OCI-LY1 (cell line): Measurements from ENCODE around the gene IFT74.

Source experiments
- H2AFZ ChIP-seq: fragments of 200-600 bp; sonication (generic), shearing (Covaris generic); 2 replicates; pipeline ENCODE4 v1.6.0; 2014; ENCODE audit warnings: antibody characterized with exemption, mild to moderate bottlenecking, low read length
- H3F3A ChIP-seq: fragments of 200-600 bp; sonication (generic), shearing (Covaris generic); 2 replicates; pipeline ENCODE4 v1.6.0; 2014; ENCODE audit warnings: mild to moderate bottlenecking, antibody characterized with exemption, low read length, moderate library complexity; ENCODE audit not compliant: insufficient read depth
- H3K27ac ChIP-seq: fragments of 200-600 bp; sonication (generic); 2 replicates; pipeline ENCODE4 v1.5.1; 2014; ENCODE audit warnings: low read length, mixed run types, mild to moderate bottlenecking, low read depth; ENCODE audit not compliant: poor library complexity, severe bottlenecking
- H3K27me3 ChIP-seq: fragments of 200-600 bp; sonication (generic); 2 replicates; pipeline ENCODE4 v1.6.0; 2014; ENCODE audit warnings: antibody characterized with exemption, mild to moderate bottlenecking, low read length, moderate library complexity; ENCODE audit not compliant: insufficient read depth
- H3K36me3 ChIP-seq: fragments of 200-600 bp; sonication (generic); 2 replicates; pipeline ENCODE4 v1.6.1; 2014; ENCODE audit warnings: mild to moderate bottlenecking, antibody characterized with exemption, low read length, moderate library complexity, mixed read lengths; ENCODE audit not compliant: insufficient read depth
- H3K4me1 ChIP-seq: fragments of 200-600 bp; sonication (generic); 2 replicates; pipeline ENCODE4 v1.5.1; 2014; ENCODE audit warnings: mild to moderate bottlenecking, low read length, moderate library complexity; ENCODE audit not compliant: insufficient read depth, severe bottlenecking
- H3K4me2 ChIP-seq: fragments of 200-600 bp; sonication (generic), shearing (Covaris generic); 2 replicates; pipeline ENCODE4 v1.6.1; 2014; ENCODE audit warnings: low read length
- H3K4me3 ChIP-seq: fragments of 200-600 bp; sonication (generic); 2 replicates; pipeline ENCODE4 v1.5.1; 2014; ENCODE audit warnings: low read length, low read depth, mild to moderate bottlenecking, mixed read lengths; ENCODE audit not compliant: poor library complexity, severe bottlenecking
- H3K79me2 ChIP-seq: fragments of 200-600 bp; shearing (Covaris generic); 2 replicates; pipeline ENCODE4 v1.6.1; 2016; ENCODE audit warnings: mixed run types, low read length, mixed read lengths; ENCODE audit not compliant: insufficient read depth
- H3K9ac ChIP-seq: fragments of 200-600 bp; sonication (generic), shearing (Covaris generic); 2 replicates; pipeline ENCODE4 v1.6.1; 2014; ENCODE audit warnings: mild to moderate bottlenecking, low read length, mixed read lengths
- H3K9me2 ChIP-seq: fragments of 200-600 bp; sonication (generic), shearing (Covaris generic); 2 replicates; pipeline ENCODE4 v1.6.1; 2014; ENCODE audit warnings: low read depth, mild to moderate bottlenecking, low read length, mixed read lengths
- H3K9me3 ChIP-seq: fragments of 200-600 bp; shearing (Covaris generic); 2 replicates; pipeline ENCODE4 v1.6.1; 2014; ENCODE audit warnings: low read length, mixed read lengths
- H4K20me1 ChIP-seq: fragments of 200-600 bp; sonication (generic), shearing (Covaris generic); 2 replicates; pipeline ENCODE4 v1.6.0; 2016; ENCODE audit warnings: mild to moderate bottlenecking, low read length; ENCODE audit not compliant: insufficient read depth
- EZH2 ChIP-seq: fragments of 200-600 bp; sonication (generic), shearing (Covaris generic); IDR thresholded peaks from 2 replicates; pipeline ENCODE4 v1.8.0; 2017; ENCODE audit warnings: borderline replicate concordance, mixed run types, mild to moderate bottlenecking, antibody characterized with exemption, low read length, moderate library complexity, mixed read lengths
- TF ChIP-seq, protein P1 (sequence below): fragments of 200-600 bp; sonication (generic), shearing (Covaris generic); IDR thresholded peaks from 2 replicates; pipeline ENCODE4 v1.5.1; 2017; ENCODE audit warnings: mild to moderate bottlenecking, antibody characterized with exemption, low read length, moderate library complexity, mixed read lengths

The IFT74 gene

DNA sequence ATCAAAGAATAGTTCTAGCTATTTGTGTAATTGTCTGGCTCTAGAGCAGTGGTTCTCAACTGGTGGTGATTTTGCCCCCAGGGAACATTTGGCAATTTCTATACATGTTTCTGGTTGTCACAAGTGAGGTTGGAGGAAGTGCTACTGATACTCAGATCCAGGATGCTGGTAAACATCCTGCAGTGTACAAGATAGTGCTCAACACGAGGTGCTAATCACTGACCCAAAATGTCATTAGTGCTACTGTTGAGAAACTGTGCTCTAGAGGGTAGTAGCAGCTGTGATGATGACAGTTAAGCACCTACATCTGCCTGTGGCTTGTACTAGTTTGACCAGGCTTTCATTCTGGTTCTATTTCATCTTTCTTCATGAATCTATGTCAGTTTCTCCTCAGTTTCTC lies 27.1 kb downstream of the IFT74 start:
- H3K27me3 ChIP-seq: no peaks in the 10 kb centered on the region
- H3K9me3 ChIP-seq: no peaks in the 10 kb centered on the region
- H3K4me2 ChIP-seq: no peak overlapping the region
- H3K4me1 ChIP-seq: no peaks in the 10 kb centered on the region
- H3K27ac ChIP-seq: no peak overlapping the region
- H3K9ac ChIP-seq: no peak overlapping the region
- no peaks in the 10 kb centered on the region for H4K20me1 ChIP-seq
- TF ChIP-seq, protein P1, sequence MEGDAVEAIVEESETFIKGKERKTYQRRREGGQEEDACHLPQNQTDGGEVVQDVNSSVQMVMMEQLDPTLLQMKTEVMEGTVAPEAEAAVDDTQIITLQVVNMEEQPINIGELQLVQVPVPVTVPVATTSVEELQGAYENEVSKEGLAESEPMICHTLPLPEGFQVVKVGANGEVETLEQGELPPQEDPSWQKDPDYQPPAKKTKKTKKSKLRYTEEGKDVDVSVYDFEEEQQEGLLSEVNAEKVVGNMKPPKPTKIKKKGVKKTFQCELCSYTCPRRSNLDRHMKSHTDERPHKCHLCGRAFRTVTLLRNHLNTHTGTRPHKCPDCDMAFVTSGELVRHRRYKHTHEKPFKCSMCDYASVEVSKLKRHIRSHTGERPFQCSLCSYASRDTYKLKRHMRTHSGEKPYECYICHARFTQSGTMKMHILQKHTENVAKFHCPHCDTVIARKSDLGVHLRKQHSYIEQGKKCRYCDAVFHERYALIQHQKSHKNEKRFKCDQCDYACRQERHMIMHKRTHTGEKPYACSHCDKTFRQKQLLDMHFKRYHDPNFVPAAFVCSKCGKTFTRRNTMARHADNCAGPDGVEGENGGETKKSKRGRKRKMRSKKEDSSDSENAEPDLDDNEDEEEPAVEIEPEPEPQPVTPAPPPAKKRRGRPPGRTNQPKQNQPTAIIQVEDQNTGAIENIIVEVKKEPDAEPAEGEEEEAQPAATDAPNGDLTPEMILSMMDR: no peak
- no peaks in the 10 kb centered on the region for H3K9me2 ChIP-seq
- no peak overlapping the region for H3K4me3 ChIP-seq
- H3F3A ChIP-seq: no peaks in the 10 kb centered on the region
- H3K79me2 ChIP-seq: no peaks in the 10 kb centered on the region
- H2AFZ ChIP-seq: no peak overlapping the region
- peaks cover 8% of the 10 kb centered on the region for H3K36me3 ChIP-seq

DNA sequence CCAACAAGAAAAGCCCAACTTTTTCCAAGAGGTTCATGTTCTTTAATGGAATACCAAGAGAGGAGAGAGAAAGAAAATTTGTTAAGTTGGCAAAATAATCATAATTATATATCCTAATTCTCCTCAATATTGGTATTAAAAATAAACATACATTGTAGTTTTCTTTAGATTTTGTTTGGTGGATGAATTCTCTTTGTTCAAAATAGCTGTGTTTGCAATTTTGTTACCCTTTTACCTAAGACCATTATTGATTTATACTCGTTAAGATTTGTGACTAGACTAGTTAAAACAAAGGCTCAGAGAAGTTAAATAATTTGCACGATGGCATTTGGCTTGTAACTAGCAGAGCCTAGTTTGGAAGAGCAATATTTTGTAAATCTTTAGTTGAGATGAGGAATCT lies 39.6 kb downstream of the IFT74 start:
- Histone ChIP-seq H3K4me2 (no peak overlapping the region), H3K9me3 (no peaks in the 10 kb centered on the region), H3K27ac (no peak overlapping the region), H3K36me3 (no peaks in the 10 kb centered on the region), H3K9ac (no peak overlapping the region), H3K4me1 (no peaks in the 10 kb centered on the region), H3K4me3 (no peak overlapping the region), H3K27me3 (no peaks in the 10 kb centered on the region), H4K20me1 (no peaks in the 10 kb centered on the region), H3F3A (no peaks in the 10 kb centered on the region), H3K9me2 (no peaks in the 10 kb centered on the region), H3K79me2 (no peaks in the 10 kb centered on the region), H2AFZ (no peak overlapping the region)
- TF ChIP-seq, protein P1: no peak
- TF ChIP-seq EZH2: no peak

DNA sequence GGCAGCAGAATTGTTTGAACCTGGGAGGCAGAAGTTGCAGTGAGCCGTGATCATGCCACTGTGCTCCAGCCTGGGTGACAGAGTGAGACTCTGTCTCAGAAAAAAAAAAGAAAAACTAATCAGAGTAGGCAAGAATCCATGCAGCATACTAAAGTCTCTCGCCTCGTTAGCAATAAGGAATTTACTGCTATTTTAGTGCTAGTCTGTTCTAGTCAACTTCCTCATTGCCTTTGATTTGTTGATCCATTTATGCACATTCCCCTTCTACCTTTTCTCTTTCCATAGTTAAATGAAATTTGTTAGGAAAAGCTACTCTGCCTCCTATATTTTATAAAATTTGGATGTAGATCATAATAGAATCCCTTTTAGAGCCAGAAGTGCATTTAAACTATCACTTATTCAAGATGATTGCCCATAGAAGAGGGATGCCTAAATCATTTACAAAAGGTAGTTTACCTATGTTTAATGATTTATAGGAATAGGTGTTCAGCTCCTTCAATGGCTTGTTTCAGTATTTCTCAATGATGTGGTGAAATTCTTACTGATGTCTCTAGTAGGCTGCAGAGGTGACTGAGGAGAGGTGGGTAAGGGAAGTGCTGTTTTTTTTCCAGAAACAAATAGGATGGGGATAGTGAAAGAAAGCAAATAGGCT lies 47.3 kb downstream of the IFT74 start:
- no peak for TF ChIP-seq EZH2
- TF ChIP-seq, protein P1: no peak
- H3K36me3 ChIP-seq: no peaks in the 10 kb centered on the region

More for the DNA sequence above, 47.3 kb downstream of the IFT74 start:
- Histone ChIP-seq H4K20me1 (no peaks in the 10 kb centered on the region), H3K9me3 (no peaks in the 10 kb centered on the region), H3K9me2 (no peaks in the 10 kb centered on the region), H3K79me2 (no peaks in the 10 kb centered on the region), H3K4me2 (no peak overlapping the region), H3K9ac (no peak overlapping the region), H3K4me3 (no peak overlapping the region), H2AFZ (no peak overlapping the region), H3K4me1 (no peaks in the 10 kb centered on the region), H3K27me3 (no peaks in the 10 kb centered on the region), H3K27ac (no peak overlapping the region), H3F3A (no peaks in the 10 kb centered on the region)
